Suppressor macrophage (primary cell): ENCODE measurements around the gene PRKN.

Experiments used
- DNase-seq, 4 experiments: peaks; one replicate each; pipeline ENCODE4 v3.0.0-alpha.2; 2020 to 2022
- total RNA-seq, 17 experiments: gene quantifications; one replicate each; lab custom pipeline; 2026; ENCODE audit warnings: mixed read lengths in 6 of 17, inconsistent platforms in 3 of 17; lab: John Stamatoyannopoulos, UW

PRKN gene
- total RNA-seq, result 0.13 to 4.5 (median 1.1) reads per million in 17 experiments

GRCh38 chr6:162727322-162728182 is at the start of gene PRKN, which contains the start of gene PACRG:
PRKN (minus strand) TSS chr6:162727766.
PACRG (plus strand) TSS chr6:162727974.
- peak; percentile 97 to 99 (median 98) for DNase-seq

GRCh38 chr6:162777091-162777490 is 49.5 kb upstream of the PRKN start:
- DNase-seq, result no peak

- no peak for DNase-seq
Observed at GRCh38 chr6:162773996-162774395, 46.4 kb upstream of the PRKN start.

GRCh38 chr6:162772466-162772865 is 44.9 kb upstream of the PRKN start:
- no peak for DNase-seq

- no peak for DNase-seq
Observed at GRCh38 chr6:162770955-162771354, 43.4 kb upstream of the PRKN start.

GRCh38 chr6:162770136-162770535 is 42.6 kb upstream of the PRKN start:
- no peak for DNase-seq

GRCh38 chr6:162753775-162754174 is 26.2 kb upstream of the PRKN start:
- no peak for DNase-seq

- DNase-seq, result no peak
Observed at GRCh38 chr6:162751211-162751859, 23.8 kb upstream of the PRKN start.

GRCh38 chr6:162750776-162751175 is 23.2 kb upstream of the PRKN start:
- DNase-seq, result no peak

- DNase-seq, result peak in 2 of 4 experiments; percentile 15 to 18
Observed at GRCh38 chr6:162736961-162737360, 9.4 kb upstream of the PRKN start.

- DNase-seq, result peak; percentile 4 to 38 (median 30)
Observed at GRCh38 chr6:162733489-162733888, 5.9 kb upstream of the PRKN start.

GRCh38 chr6:162730502-162730901 is 2.9 kb upstream of the PRKN start:
- no peak for DNase-seq

GRCh38 chr6:162728706-162729105 is 1.1 kb upstream of the PRKN start:
- DNase-seq, result no peak

- no peak for DNase-seq
Observed at GRCh38 chr6:162728197-162728596, 631 bp upstream of the PRKN start.

GRCh38 chr6:162726947-162727321 is 632 bp downstream of the PRKN start:
- DNase-seq, result peak in 2 of 4 experiments; percentile 2 to 17

GRCh38 chr6:162722633-162723032 is 4.9 kb downstream of the PRKN start:
- DNase-seq, result no peak

GRCh38 chr6:162722226-162722625 is 5.3 kb downstream of the PRKN start:
- DNase-seq, result no peak

GRCh38 chr6:162721404-162721687 is 6.2 kb downstream of the PRKN start:
- no peak for DNase-seq

GRCh38 chr6:162719528-162719927 is 8.0 kb downstream of the PRKN start:
- DNase-seq, result no peak

- DNase-seq, result no peak
Observed at GRCh38 chr6:162715601-162716000, 12.0 kb downstream of the PRKN start.

GRCh38 chr6:162713974-162714780 is 13.4 kb downstream of the PRKN start:
- peak in 2 of 4 experiments; percentile 9 to 12 for DNase-seq

- DNase-seq, result peak; percentile 19 to 67 (median 50)
Observed at GRCh38 chr6:162712694-162713093, 14.9 kb downstream of the PRKN start.

GRCh38 chr6:162711376-162711775 is 16.2 kb downstream of the PRKN start:
- DNase-seq, result no peak
